Esophagus mucosa (tissue), 1 donor: ENCODE results near the gene AKIP1. TPM values are rescaled to one million over a fixed set of nuclear protein-coding genes. Genes with fewer than 3 reads are reported as not detected.
"Not testable (repeated sequence)": the region's sequence is repeated elsewhere in the genome, so short reads cannot be mapped to it uniquely, and the experiment has no call there.

Experiments used
- ATAC-seq: fragments of 200-7000 bp; cut with Tn5 transposase; one replicate; pipeline ENCODE4 v1.9.1; 2020
- total RNA-seq: library from RNA; stranded (reverse); gene quantifications from one replicate; pipeline ENCODE4 v1.2.4, GENCODE V29; 2023
- donor health status: DM: yes; HTN: yes; CAD: no.

AKIP1 gene
- total RNA-seq, result 23.2 TPM

- ATAC-seq, result peak; percentile 90
These were observed at the start of gene AKIP1 for GRCh38 chr11:8911029-8911823. AKIP1 (plus strand) TSS chr11:8911189; CDS start chr11:8911450, 261 bp downstream.

- peak; percentile 92 for ATAC-seq
These were observed 47.2 kb upstream of the AKIP1 start for GRCh38 chr11:8863838-8864237.

- ATAC-seq, result no peak
These were observed 45.7 kb upstream of the AKIP1 start for GRCh38 chr11:8865304-8865703.

- ATAC-seq, result no peak
These were observed 44.0 kb upstream of the AKIP1 start for GRCh38 chr11:8867035-8867434.

- ATAC-seq, result peak; percentile 6
These were observed 42.9 kb upstream of the AKIP1 start for GRCh38 chr11:8867931-8868631.

- peak; percentile 86 for ATAC-seq
These were observed 40.4 kb upstream of the AKIP1 start for GRCh38 chr11:8870411-8871170.

GRCh38 chr11:8871171-8871775, 39.7 kb upstream of the AKIP1 start:
- peak; percentile 31 for ATAC-seq

- no peak for ATAC-seq
These were observed 39.0 kb upstream of the AKIP1 start for GRCh38 chr11:8871962-8872361.

- no peak for ATAC-seq
These were observed 37.1 kb upstream of the AKIP1 start for GRCh38 chr11:8873741-8874405.

- no peak for ATAC-seq
These were observed 32.2 kb upstream of the AKIP1 start for GRCh38 chr11:8878771-8879170.

GRCh38 chr11:8881585-8881984, 29.4 kb upstream of the AKIP1 start:
- ATAC-seq, result peak; percentile 61

- ATAC-seq, result no peak
These were observed 24.7 kb upstream of the AKIP1 start for GRCh38 chr11:8886322-8886721.

- ATAC-seq, result not testable (repeated sequence)
These were observed 19.8 kb upstream of the AKIP1 start for GRCh38 chr11:8891185-8891584.

GRCh38 chr11:8899119-8899753, 11.8 kb upstream of the AKIP1 start:
- no peak for ATAC-seq

- peak; percentile 49 for ATAC-seq
These were observed 5.3 kb upstream of the AKIP1 start for GRCh38 chr11:8905528-8906165.

- ATAC-seq, result no peak
These were observed 3.9 kb upstream of the AKIP1 start for GRCh38 chr11:8907116-8907515.

GRCh38 chr11:8908099-8908498, 2.9 kb upstream of the AKIP1 start:
- no peak for ATAC-seq

- ATAC-seq, result peak; percentile 7
These were observed 351 bp upstream of the AKIP1 start for GRCh38 chr11:8910649-8911026.

- no peak for ATAC-seq
These were observed 3.1 kb downstream of the AKIP1 start for GRCh38 chr11:8913961-8914660.

GRCh38 chr11:8914661-8915018, 3.7 kb downstream of the AKIP1 start:
- no peak for ATAC-seq
